GM12864 (cell line): Measurements from ENCODE around the gene PPHLN1.

Experiments used
- DNase-seq: peaks from one replicate; pipeline ENCODE4 v3.0.0-alpha.2; 2011; ENCODE audit warnings: low read depth
- H3K4me3 ChIP-seq: 2 replicates; pipeline ENCODE4 v1.5.1; 2011; ENCODE audit warnings: mild to moderate bottlenecking, low read depth, low read length, control low read depth
- CTCF ChIP-seq: IDR thresholded peaks from 2 replicates; pipeline ENCODE4 v1.5.1; 2011; ENCODE audit warnings: low read depth, mild to moderate bottlenecking, moderate library complexity, low read length, control low read depth, inconsistent platforms; ENCODE audit errors: missing control alignments

PPHLN1 gene

GRCh38 chr12:42325653-42326474 is at the start of gene PPHLN1, which contains the start of gene ZCRB1:
TSS of gene PPHLN1 (plus strand) at chr12:42326167. CDS start at chr12:42335903, 9,736 bp downstream.
TSS of gene ZCRB1 (minus strand) at chr12:42326094. CDS start at chr12:42324102, 1,992 bp downstream.
- TF ChIP-seq CTCF, result no peak
- H3K4me3 ChIP-seq, result peak within 1 kb of the TSS; percentile 92
- DNase-seq, result peak; percentile 49

- no peak overlapping the region for H3K4me3 ChIP-seq
- TF ChIP-seq CTCF, result no peak
- no peak for DNase-seq
Measured at GRCh38 chr12:42277396-42278127, 48.4 kb upstream of the PPHLN1 start.

- H3K4me3 ChIP-seq, result no peak overlapping the region
- no peak for DNase-seq
- no peak for TF ChIP-seq CTCF
Measured at GRCh38 chr12:42278128-42278510, 47.8 kb upstream of the PPHLN1 start.

GRCh38 chr12:42281278-42281677 is 44.7 kb upstream of the PPHLN1 start:
- no peak for TF ChIP-seq CTCF
- DNase-seq, result no peak
- no peak overlapping the region for H3K4me3 ChIP-seq

- no peak for TF ChIP-seq CTCF
Measured at GRCh38 chr12:42281844-42282243, 44.1 kb upstream of the PPHLN1 start.

GRCh38 chr12:42282294-42282693 is 43.7 kb upstream of the PPHLN1 start:
- H3K4me3 ChIP-seq, result no peak overlapping the region
- no peak for DNase-seq
- no peak for TF ChIP-seq CTCF

More at GRCh38 chr12:42281844-42282243, 44.1 kb upstream of the PPHLN1 start:
- DNase-seq, result no peak
- no peak overlapping the region for H3K4me3 ChIP-seq
